ENCODE data around the gene OR5AU1.

GRCh38 chr14:21160061-21160610 lies 4.3 kb upstream of the OR5AU1 start:
- TF ChIP-seq POLR2A (IDR thresholded peaks at IDR 0.05; ENCODE audit: low read depth, low read length): no peak
- TF ChIP-seq POU2F2 (IDR thresholded peaks at IDR 0.05; ENCODE audit: low read depth, low read length): no peak
- no peak for TF ChIP-seq PAX5 (IDR thresholded peaks at IDR 0.05; ENCODE audit: insufficient read depth, low read length, severe bottlenecking)
